Urinary bladder (tissue), 4 donors: Measurements from ENCODE around the gene PHTF2. TPM values are rescaled to one million over a fixed set of nuclear protein-coding genes. Genes with fewer than 3 reads are reported as not detected.

Source experiments
- DNase-seq: peaks from one replicate; pipeline ENCODE4 v3.0.0-alpha.2; 2015; ENCODE audit errors: extremely low spot score
- H3K27ac ChIP-seq: one replicate; pipeline ENCODE4 v1.5.1; 2013; ENCODE audit warnings: low read depth, mild to moderate bottlenecking, moderate library complexity
- H3K36me3 ChIP-seq: one replicate; pipeline ENCODE4 v1.6.1; 2013; ENCODE audit warnings: mild to moderate bottlenecking, moderate library complexity; ENCODE audit not compliant: insufficient read depth
- H3K4me1 ChIP-seq: one replicate; pipeline ENCODE4 v1.6.1; 2013; ENCODE audit warnings: mild to moderate bottlenecking, moderate library complexity; ENCODE audit not compliant: insufficient read depth
- H3K4me3 ChIP-seq: one replicate; pipeline ENCODE4 v1.5.1; 2013; ENCODE audit warnings: low read depth, low read length
- WGBS: extraction: QIAGEN DNeasy Blood & Tissue Kit; methylation state at CpG from one replicate; pipeline ENCODE4 v1.1.7; 2013; 5-methylcytosine and 5-hydroxymethylcytosine counted together
- polyA plus RNA-seq: library from polyadenylated mRNA; stranded (reverse); fragments of 200-250 nt; gene quantifications from one replicate; pipeline ENCODE4 v1.2.3, GENCODE V29; 2013
- total RNA-seq: library from RNA; depleted of rRNA; stranded (reverse); fragments of >200 nt; gene quantifications from one replicate; pipeline ENCODE4 v1.2.3, GENCODE V29; 2014
- donor health status: healthy with polysubstance abuse.
- donor health status: healthy.

PHTF2 gene
- total and polyA plus RNA-seq, 2 donors: 10.9 to 52.1 TPM

- no peak overlapping the region for H3K27ac ChIP-seq
- H3K4me3 ChIP-seq: no peak overlapping the region
- 90% methylated on average over 2 of the region's 2 CpGs for WGBS
Measured at GRCh38 chr7:77800730-77801129, 2.2 kb downstream of the PHTF2 start.

DNA sequence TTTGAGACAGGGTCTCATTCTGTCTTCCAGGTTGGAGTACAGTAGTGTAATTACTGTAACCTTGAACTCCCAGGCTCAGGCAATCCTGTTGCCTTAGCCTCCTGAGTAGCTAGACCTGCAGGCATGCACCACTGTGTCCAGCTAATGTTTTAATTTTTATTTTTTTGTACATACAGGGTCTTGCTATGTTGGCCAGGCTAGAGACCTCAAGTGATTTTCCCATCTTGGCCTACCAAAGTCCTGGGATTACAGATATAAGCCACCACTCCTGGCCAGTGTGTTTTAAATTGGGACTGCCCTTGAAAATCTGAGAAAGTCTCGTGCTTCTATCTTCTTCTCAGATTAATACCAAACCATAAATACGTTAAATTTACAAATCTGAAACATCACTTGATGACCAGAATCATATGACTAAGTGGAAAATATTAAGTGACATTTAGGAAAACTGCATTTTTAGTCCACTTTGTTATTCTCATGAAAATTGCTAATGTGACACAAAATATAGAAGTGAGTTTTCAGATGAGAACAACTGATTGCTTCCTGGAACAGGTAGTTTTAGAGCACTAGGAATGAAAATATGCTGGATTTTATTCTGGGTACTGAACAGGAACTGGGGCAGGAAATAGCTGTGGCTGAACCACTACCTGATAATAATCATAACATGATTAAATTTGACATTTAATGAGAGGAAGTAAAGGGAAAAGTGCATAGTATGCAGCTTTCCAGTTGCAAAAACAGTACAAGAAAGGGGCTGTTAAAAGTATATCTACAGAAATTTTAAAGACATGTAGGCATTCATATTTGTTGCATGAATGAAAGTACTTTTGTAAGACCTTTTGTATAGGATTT is 4.2 kb downstream of the PHTF2 start:
- no peaks in the 10 kb centered on the region for H3K4me1 ChIP-seq
- no peak overlapping the region for H3K4me3 ChIP-seq
- H3K36me3 ChIP-seq: no peaks in the 10 kb centered on the region
- H3K27ac ChIP-seq: no peak overlapping the region
- 83% methylated on average over 2 of the region's 2 CpGs for WGBS
- DNase-seq: no peak

More at GRCh38 chr7:77800730-77801129, 2.2 kb downstream of the PHTF2 start:
- Histone ChIP-seq H3K4me1 (peaks cover 1% of the 10 kb centered on the region), H3K36me3 (no peaks in the 10 kb centered on the region)
- no peak for DNase-seq

DNA sequence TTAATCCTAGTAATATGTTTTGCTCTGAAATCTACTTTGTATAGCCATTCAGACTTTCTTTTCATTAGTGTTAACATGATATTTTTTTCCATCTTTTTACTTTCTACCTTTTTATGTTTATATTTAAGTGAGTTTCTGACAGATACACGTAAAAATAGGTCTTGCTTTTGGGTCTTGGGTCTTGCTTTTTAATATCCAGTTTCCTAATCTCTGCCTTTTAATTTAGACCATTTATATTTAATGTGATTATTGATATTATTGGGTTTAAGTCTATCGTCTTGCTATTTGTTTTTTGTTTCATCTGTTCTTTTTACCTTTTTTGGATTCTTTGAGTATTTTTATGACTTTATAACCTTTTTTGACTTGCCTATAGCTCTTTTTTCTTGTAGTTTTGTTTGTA is 7.9 kb downstream of the PHTF2 start:
- Histone ChIP-seq H3K36me3 (no peaks in the 10 kb centered on the region), H3K4me1 (no peaks in the 10 kb centered on the region), H3K27ac (no peak overlapping the region), H3K4me3 (no peak overlapping the region)
- WGBS: 96% methylated on average over 2 of the region's 2 CpGs
- no peak for DNase-seq

- Histone ChIP-seq H3K36me3 (no peaks in the 10 kb centered on the region), H3K4me1 (no peaks in the 10 kb centered on the region), H3K4me3 (no peak overlapping the region), H3K27ac (no peak overlapping the region)
- WGBS: 99% methylated on average over 1 of the region's 1 CpG
- no peak for DNase-seq
Measured at GRCh38 chr7:77808517-77808916, 9.9 kb downstream of the PHTF2 start.

DNA sequence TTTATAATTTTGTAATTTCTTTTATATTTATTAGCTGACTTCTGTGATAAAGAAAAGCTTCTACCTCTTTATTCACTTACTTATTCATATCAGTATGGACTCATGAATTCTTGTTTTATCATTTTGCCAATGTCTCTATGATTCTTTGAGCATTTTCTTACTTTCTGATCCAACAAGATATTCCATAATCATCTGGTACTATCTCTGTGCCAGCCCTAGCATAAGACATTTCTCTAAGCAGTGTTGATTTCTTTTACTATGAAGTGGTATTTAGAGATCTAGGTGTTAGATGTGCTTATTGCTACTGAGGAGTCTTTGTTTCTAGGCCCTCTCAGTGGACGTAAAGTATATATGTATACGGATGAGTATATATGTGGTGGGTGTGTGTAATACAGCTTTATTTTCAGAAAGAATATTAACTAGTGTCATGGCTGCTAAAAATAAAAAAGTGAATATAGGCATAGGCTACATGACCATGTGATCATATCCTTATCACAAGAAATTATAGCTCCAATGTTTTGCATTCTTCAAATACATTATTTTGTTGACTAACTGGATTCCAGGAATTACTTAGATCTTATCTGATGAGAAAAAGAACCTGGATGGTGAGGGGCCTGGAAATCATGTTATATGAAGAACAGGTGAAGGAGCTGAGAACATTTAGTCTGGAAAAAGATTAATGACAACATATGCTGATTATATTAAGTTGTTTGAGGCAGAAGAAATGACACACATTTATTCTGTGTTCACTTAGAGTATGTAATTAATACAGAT is 13.1 kb downstream of the PHTF2 start:
- no peaks in the 10 kb centered on the region for H3K4me1 ChIP-seq
- no peak for DNase-seq
- no peak overlapping the region for H3K27ac ChIP-seq
- no peak overlapping the region for H3K4me3 ChIP-seq
- WGBS: 90% methylated on average over 2 of the region's 2 CpGs
- H3K36me3 ChIP-seq: no peaks in the 10 kb centered on the region

GRCh38 chr7:77812290-77812685 is 13.7 kb downstream of the PHTF2 start:
- H3K4me3 ChIP-seq: no peak overlapping the region
- no peak for DNase-seq
- WGBS: 71% methylated on average over 1 of the region's 1 CpG
- H3K36me3 ChIP-seq: no peaks in the 10 kb centered on the region
- no peak overlapping the region for H3K27ac ChIP-seq
- H3K4me1 ChIP-seq: no peaks in the 10 kb centered on the region

DNA sequence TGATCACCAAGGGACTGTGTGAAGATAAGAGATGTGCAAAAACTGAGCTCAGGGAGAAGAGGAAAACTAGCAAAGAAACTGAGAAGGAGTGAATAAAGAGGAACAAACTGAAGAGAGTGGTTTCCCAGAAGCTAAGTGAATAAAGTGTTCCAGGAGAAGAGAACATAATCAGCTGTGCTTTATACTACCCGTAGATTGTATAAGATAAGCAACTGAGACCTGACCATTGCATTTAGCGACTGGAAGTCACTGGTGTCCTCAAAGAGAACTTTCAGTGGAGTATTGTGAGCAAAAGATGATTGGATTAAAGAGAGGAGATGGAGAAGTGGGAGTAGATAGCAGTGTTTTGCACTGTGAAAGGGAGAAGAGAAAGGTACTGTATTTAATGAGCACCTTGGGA is 14.6 kb downstream of the PHTF2 start:
- Histone ChIP-seq H3K27ac (no peak overlapping the region), H3K36me3 (no peaks in the 10 kb centered on the region), H3K4me1 (no peaks in the 10 kb centered on the region), H3K4me3 (no peak overlapping the region)
- DNase-seq: no peak
- WGBS: 87% methylated on average over 2 of the region's 2 CpGs

DNA sequence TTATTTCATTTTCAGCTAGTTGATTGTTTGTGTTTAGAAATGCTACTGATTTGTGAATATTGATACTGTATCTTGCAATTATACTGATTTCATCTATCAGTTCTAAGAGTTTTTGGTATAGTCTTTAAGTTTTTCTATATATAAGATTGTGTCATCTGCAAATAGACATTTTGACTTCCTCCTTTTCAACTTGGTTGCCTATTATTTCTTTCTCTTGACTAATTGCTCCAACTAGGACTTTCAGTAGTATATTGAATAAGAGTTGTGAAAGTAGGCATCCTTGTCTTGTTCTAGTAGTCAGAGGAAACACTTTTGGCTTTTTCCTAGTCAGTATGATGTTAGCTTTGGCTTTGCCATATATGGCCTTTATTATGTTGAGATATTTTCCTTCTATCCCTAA is 20.4 kb downstream of the PHTF2 start:
- Histone ChIP-seq H3K4me1 (no peaks in the 10 kb centered on the region), H3K27ac (no peak overlapping the region), H3K4me3 (no peak overlapping the region), H3K36me3 (no peaks in the 10 kb centered on the region)
- no peak for DNase-seq

GRCh38 chr7:77820967-77821366 is 22.4 kb downstream of the PHTF2 start:
- no peak overlapping the region for H3K27ac ChIP-seq
- no peaks in the 10 kb centered on the region for H3K4me1 ChIP-seq
- no peak for DNase-seq
- no peaks in the 10 kb centered on the region for H3K36me3 ChIP-seq
- H3K4me3 ChIP-seq: no peak overlapping the region
- WGBS: over 99% methylated on average over 2 of the region's 2 CpGs

GRCh38 chr7:77822269-77822668 is 23.7 kb downstream of the PHTF2 start:
- Histone ChIP-seq H3K27ac (no peak overlapping the region), H3K4me3 (no peak overlapping the region), H3K4me1 (no peaks in the 10 kb centered on the region), H3K36me3 (no peaks in the 10 kb centered on the region)
- DNase-seq: no peak
- 0% methylated on average over 1 of the region's 1 CpG for WGBS

DNA sequence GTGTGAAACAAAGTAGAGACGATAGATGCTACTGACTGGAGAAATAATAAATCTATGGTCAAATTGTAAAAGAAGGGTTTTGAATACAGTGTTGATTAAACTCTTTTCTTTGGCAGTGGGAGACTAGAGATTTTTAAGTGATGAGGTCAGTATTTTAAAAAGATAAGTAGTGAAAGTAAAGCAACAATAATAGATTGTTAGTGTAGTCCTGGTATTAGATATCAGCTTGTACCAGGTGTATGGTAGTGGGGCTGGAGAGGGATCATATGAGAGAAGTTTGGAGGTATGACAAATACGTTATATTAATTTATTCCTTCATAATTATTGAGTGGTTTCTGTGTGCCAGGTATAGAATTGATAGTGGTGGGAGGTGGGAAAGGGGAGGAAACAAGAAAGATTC is 25.2 kb downstream of the PHTF2 start:
- H3K36me3 ChIP-seq: no peaks in the 10 kb centered on the region
- no peak for DNase-seq
- H3K4me3 ChIP-seq: no peak overlapping the region
- 87% methylated on average over 2 of the region's 2 CpGs for WGBS
- H3K4me1 ChIP-seq: no peaks in the 10 kb centered on the region
- no peak overlapping the region for H3K27ac ChIP-seq

DNA sequence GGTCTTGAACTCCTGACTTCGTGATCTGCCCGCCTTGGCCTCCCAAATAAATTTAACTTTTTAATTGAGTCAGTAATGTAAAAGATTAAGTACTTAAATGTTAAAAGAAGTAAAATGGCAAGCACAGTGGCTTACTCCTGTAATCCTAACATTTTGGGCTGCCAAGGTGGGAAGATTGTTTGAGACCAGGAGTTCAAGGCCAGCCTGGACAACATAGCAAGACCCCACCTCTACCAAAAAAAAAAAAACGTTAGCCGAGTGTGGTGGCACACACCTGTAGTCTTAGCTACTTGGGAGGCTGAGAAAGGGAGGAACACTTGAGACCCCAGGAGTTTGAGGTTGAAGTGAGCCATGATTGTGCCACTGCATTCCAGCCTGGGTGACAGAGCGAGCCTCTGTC is 26.1 kb downstream of the PHTF2 start:
- Histone ChIP-seq H3K4me1 (no peaks in the 10 kb centered on the region), H3K4me3 (no peak overlapping the region), H3K36me3 (no peaks in the 10 kb centered on the region), H3K27ac (no peak overlapping the region)
- 98% methylated on average over 5 of the region's 5 CpGs for WGBS
- DNase-seq: no peak

DNA sequence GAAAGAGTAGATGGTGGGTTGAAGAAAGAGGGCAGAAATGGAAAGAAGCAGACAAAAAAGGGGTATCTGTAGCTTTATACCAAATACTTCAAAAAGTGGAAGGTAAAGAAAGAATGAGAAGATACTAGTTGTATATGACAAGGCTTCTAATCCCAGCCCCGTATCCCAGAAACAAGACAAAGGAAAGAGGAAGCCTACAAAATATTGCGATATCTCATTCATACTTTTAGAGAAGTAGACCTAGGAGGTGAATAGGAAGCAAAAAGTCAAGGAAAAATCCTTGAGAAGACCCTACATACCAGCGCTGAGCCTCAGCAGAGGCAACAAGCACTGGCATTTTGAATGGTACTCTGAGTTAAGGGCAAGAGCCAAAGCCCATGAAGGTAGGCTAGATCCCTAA is 26.6 kb downstream of the PHTF2 start:
- Histone ChIP-seq H3K36me3 (no peaks in the 10 kb centered on the region), H3K4me3 (no peak overlapping the region), H3K4me1 (no peaks in the 10 kb centered on the region), H3K27ac (no peak overlapping the region)
- DNase-seq: no peak
- 96% methylated on average over 3 of the region's 3 CpGs for WGBS

DNA sequence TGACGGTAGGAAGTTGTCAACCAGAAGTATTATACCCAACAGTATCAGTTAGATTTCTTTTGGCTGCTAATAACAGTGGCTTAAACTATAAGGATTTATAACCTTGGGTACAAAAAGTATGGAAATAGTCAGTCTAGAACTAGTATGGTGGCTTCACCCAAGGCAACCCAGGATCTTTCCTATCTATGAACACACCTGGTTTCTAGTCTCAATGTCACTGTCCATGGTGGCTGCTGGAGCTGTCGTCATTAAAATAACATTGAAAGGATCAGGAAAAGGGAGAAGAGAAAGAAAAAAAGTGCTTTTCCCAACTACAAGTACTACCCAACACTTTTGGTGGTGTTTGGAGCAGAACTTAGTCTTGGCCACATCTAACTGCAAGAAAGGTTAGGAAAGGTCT is 27.7 kb downstream of the PHTF2 start:
- no peak overlapping the region for H3K4me3 ChIP-seq
- no peaks in the 10 kb centered on the region for H3K36me3 ChIP-seq
- WGBS: 90% methylated on average over 2 of the region's 2 CpGs
- no peak for DNase-seq
- no peak overlapping the region for H3K27ac ChIP-seq
- H3K4me1 ChIP-seq: no peaks in the 10 kb centered on the region
